ENCODE results near the gene GPR162.

DNA sequence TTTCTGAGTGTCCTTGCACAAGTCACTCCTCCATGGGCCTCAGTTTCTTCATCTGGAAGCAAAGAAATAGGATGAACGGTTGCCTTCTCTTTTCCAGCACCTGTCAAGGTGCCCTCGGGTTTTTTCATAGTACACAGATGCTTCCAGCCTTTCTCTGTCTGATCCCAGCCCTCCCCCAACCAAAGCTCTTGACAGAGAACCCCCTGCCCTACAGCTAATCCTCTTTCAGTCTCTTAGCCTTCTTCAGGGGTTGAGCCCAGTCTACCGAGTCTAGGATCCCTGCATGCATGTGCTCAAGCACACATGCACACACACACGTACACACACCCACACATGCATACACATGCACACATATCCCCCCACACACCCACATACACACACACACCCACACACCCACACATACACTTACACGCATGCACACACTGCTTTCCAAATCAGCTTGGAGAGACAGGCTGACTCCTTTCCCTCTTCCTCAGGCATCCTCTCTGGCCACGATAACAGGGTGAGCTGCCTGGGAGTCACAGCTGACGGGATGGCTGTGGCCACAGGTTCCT is 24.8 kb downstream of the GPR162 start:
- TF ChIP-seq, protein P1, sequence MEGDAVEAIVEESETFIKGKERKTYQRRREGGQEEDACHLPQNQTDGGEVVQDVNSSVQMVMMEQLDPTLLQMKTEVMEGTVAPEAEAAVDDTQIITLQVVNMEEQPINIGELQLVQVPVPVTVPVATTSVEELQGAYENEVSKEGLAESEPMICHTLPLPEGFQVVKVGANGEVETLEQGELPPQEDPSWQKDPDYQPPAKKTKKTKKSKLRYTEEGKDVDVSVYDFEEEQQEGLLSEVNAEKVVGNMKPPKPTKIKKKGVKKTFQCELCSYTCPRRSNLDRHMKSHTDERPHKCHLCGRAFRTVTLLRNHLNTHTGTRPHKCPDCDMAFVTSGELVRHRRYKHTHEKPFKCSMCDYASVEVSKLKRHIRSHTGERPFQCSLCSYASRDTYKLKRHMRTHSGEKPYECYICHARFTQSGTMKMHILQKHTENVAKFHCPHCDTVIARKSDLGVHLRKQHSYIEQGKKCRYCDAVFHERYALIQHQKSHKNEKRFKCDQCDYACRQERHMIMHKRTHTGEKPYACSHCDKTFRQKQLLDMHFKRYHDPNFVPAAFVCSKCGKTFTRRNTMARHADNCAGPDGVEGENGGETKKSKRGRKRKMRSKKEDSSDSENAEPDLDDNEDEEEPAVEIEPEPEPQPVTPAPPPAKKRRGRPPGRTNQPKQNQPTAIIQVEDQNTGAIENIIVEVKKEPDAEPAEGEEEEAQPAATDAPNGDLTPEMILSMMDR (IDR thresholded peaks at IDR 0.05) = no peak
- TF ChIP-seq ZFX (IDR thresholded peaks at IDR 0.05; ENCODE audit: borderline replicate concordance) = no peak

Measured in 22Rv1 (cell line).